ENCODE results near the gene PRICKLE3.

Gene PRICKLE3

DNA sequence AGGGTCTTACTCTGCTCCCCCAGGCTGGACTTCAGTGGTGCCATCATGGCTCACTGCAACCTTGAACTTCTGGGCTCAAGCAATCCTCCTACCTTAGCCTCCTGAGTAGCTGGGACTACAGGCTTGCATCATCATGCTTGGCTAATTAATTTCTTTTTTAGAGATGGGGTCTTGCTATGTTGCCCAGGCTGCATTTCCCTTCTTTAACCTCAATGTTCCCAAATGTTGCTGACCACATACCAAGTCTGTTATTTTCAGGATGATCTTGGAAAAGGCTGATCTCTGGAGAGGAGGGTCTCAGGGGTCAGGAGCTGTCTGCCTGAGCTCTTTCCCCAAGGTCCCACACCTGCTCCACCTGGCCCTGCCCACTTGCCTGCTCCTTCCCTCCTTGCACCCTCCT, 33.9 kb upstream of the PRICKLE3 start:
- H3K9me3 ChIP-seq (ENCODE audit: severe bottlenecking): no peaks in the 10 kb centered on the region
- H3K4me3 ChIP-seq (ENCODE audit: low read depth, low read length): no peak overlapping the region
- no peak for DNase-seq
- peaks cover 5% of the 10 kb centered on the region for H3K27me3 ChIP-seq (ENCODE audit: insufficient read depth, low read depth, severe bottlenecking)
- TF ChIP-seq, protein P1, sequence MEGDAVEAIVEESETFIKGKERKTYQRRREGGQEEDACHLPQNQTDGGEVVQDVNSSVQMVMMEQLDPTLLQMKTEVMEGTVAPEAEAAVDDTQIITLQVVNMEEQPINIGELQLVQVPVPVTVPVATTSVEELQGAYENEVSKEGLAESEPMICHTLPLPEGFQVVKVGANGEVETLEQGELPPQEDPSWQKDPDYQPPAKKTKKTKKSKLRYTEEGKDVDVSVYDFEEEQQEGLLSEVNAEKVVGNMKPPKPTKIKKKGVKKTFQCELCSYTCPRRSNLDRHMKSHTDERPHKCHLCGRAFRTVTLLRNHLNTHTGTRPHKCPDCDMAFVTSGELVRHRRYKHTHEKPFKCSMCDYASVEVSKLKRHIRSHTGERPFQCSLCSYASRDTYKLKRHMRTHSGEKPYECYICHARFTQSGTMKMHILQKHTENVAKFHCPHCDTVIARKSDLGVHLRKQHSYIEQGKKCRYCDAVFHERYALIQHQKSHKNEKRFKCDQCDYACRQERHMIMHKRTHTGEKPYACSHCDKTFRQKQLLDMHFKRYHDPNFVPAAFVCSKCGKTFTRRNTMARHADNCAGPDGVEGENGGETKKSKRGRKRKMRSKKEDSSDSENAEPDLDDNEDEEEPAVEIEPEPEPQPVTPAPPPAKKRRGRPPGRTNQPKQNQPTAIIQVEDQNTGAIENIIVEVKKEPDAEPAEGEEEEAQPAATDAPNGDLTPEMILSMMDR (IDR thresholded peaks at IDR 0.05; ENCODE audit: low read depth, low read length): no peak
- no peak overlapping the region for H3K27ac ChIP-seq
- peaks cover 24% of the 10 kb centered on the region for H3K36me3 ChIP-seq

DNA sequence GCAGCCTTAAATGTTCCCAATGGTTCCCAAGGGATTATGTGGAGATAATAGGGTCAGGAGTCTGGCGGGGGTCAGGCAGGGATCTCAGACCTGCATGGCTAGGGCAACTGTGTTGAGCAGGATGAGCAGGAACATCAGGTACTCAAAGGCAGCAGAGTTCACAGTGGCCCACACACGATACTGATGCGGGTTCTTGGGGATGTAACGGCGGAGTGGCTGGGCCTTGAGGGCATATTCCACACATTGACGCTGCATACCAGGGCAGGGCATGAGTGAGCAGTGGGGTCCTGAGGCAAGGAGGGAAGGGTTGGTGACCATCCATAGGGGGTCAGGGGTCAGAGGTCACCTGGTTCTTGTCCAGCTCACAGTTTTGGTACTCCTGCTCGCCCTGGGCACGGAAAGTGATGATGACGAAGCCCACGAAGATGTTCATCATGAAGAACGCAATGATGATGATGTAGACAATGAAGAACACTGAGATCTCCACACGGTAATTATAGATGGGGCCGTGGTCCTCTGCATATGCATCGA, 28.9 kb upstream of the PRICKLE3 start:
- Histone ChIP-seq H3K27me3 (ENCODE audit: insufficient read depth, low read depth, severe bottlenecking) (peaks cover 5% of the 10 kb centered on the region), H3K9me3 (ENCODE audit: severe bottlenecking) (no peaks in the 10 kb centered on the region), H3K27ac (no peak overlapping the region), H3K4me3 (ENCODE audit: low read depth, low read length) (no peak overlapping the region), H3K36me3 (peaks cover 54% of the 10 kb centered on the region)
- DNase-seq: no peak
- TF ChIP-seq, protein P1 (IDR thresholded peaks at IDR 0.05; ENCODE audit: low read depth, low read length): no peak

DNA sequence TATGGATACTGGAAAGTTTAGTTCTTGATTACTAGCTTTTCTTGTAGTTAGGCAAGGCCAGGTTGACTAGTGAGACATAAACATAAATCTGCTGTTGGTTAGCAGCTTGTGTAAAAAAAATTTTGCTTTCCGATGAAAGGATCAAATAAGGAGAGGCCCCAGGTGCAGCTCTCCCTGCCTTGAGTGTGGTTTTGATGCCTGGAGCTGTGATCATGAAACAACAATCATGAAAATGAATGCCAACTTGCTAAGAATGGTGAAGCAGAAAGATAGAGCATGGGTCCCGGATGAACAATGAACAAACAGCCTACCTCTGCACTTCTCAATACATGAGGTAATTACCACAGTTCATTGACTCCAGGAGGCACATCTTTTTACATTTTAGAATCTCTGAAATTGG, 28.2 kb upstream of the PRICKLE3 start:
- Histone ChIP-seq H3K36me3 (peaks cover 49% of the 10 kb centered on the region), H3K27ac (no peak overlapping the region), H3K4me3 (ENCODE audit: low read depth, low read length) (no peak overlapping the region), H3K9me3 (ENCODE audit: severe bottlenecking) (no peaks in the 10 kb centered on the region), H3K27me3 (ENCODE audit: insufficient read depth, low read depth, severe bottlenecking) (peaks cover 9% of the 10 kb centered on the region)
- TF ChIP-seq, protein P1 (IDR thresholded peaks at IDR 0.05; ENCODE audit: low read depth, low read length): no peak
- no peak for DNase-seq

DNA sequence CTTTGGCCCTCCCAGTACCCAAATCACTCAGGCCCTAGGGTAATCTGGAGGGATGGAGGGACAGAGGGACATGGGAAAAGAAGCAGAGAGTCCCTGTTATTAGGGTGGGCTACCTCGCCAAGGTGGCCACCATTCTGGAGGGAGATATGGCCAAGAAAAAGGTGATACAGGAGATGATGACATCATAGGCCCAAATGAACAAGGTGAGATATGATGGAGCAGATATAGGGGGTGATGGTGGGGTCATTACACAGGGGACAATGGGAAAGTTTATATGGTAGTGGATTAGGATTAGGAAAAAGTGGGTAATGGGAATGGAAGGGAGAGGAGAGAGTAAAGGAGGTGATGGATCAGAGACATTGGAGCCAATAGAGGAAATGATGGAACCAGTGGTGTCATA, 26.7 kb upstream of the PRICKLE3 start:
- H3K4me3 ChIP-seq (ENCODE audit: low read depth, low read length): no peak overlapping the region
- peaks cover 7% of the 10 kb centered on the region for H3K27me3 ChIP-seq (ENCODE audit: insufficient read depth, low read depth, severe bottlenecking)
- H3K9me3 ChIP-seq (ENCODE audit: severe bottlenecking): no peaks in the 10 kb centered on the region
- DNase-seq: no peak
- TF ChIP-seq, protein P1 (IDR thresholded peaks at IDR 0.05; ENCODE audit: low read depth, low read length): no peak
- H3K36me3 ChIP-seq: peaks cover 51% of the 10 kb centered on the region
- H3K27ac ChIP-seq: no peak overlapping the region

DNA sequence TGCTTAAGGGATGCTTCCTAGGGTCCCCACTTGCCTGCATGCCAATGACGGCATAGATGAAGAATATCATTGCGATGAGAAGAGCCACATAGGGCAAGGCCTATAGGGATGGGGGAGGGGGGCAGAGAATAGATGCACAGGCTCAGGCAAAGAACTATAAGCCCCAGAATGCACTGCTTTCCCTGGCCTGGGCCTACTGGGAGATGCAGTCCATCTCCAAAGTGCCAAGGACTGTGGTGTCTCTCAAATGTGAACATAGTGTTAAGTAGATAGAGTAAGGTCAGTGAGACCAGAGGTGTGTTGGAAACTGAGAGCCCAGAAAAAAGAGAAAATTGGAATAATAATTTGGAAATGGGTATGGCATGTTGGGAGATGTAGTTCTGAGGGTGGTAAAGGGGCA, 26.0 kb upstream of the PRICKLE3 start:
- H3K4me3 ChIP-seq (ENCODE audit: low read depth, low read length): no peak overlapping the region
- peaks cover 7% of the 10 kb centered on the region for H3K27me3 ChIP-seq (ENCODE audit: insufficient read depth, low read depth, severe bottlenecking)
- no peaks in the 10 kb centered on the region for H3K9me3 ChIP-seq (ENCODE audit: severe bottlenecking)
- peaks cover 48% of the 10 kb centered on the region for H3K36me3 ChIP-seq
- H3K27ac ChIP-seq: no peak overlapping the region
- no peak for DNase-seq
- TF ChIP-seq, protein P1 (IDR thresholded peaks at IDR 0.05; ENCODE audit: low read depth, low read length): no peak

DNA sequence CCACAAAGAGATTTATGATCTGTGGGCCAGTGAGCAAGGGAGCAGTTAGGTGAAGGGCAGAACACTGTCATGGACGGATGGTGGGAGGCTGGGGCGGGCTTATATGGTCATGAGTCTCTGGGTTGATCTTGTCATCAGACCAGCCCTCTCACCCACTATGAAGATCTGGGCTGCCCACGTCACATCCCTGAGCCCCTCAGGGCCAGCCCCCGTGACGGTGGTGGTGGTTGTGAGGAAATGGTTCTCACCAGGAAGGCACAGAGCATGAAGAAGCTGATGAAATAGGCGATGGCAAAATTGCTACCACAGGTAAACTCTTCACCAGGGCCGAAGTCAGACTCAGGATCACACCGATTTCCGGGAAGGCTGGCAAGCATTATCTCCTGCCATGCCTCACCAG, 24.9 kb upstream of the PRICKLE3 start:
- Histone ChIP-seq H3K27ac (no peak overlapping the region), H3K27me3 (ENCODE audit: insufficient read depth, low read depth, severe bottlenecking) (peaks cover 7% of the 10 kb centered on the region), H3K36me3 (peaks cover 46% of the 10 kb centered on the region), H3K4me3 (ENCODE audit: low read depth, low read length) (no peak overlapping the region), H3K9me3 (ENCODE audit: severe bottlenecking) (no peaks in the 10 kb centered on the region)
- DNase-seq: no peak
- TF ChIP-seq, protein P1 (IDR thresholded peaks at IDR 0.05; ENCODE audit: low read depth, low read length): no peak
